Endothelial cell of umbilical vein (primary cell): ENCODE measurements around the gene CORO6. TPM values are rescaled to one million over a fixed set of nuclear protein-coding genes. Genes with fewer than 3 reads are reported as not detected.

ENCODE experiments used
- BruUV-seq: library from RNA; stranded (reverse); fragments of 400-500 nt; replicated peaks from 2 replicates; lab custom pipeline; 2021; lab: Mats Ljungman, UMichigan
- CTCF ChIA-PET: fragments of 300-600, 350-600 bp; sonication (Branson Sonifier 250); formaldehyde crosslinking; loops from one replicate; lab custom pipeline; 2021; ENCODE audit warnings: antibody characterized with exemption, inconsistent platforms; lab: Charles Lee
- POLR2A ChIA-PET: fragments of 300-600, 350-600 bp; sonication (Branson Sonifier 250); formaldehyde crosslinking; loops from one replicate; lab custom pipeline; 2021; ENCODE audit warnings: antibody characterized with exemption, inconsistent platforms; lab: Charles Lee
- DNase-seq: peaks from one replicate; pipeline ENCODE4 v3.0.0-alpha.2; 2011; ENCODE audit warnings: low read depth, low spot score
- FAIRE-seq: peaks from 2 replicates; lab custom pipeline; 2011; peaks lifted over from hg19 to GRCh38; lab: Jason Lieb, UNC
- H2AFZ ChIP-seq: 2 replicates; pipeline ENCODE4 v1.6.0; 2012; ENCODE audit warnings: low read depth, low read length, control low read depth, inconsistent platforms
- H3K27ac ChIP-seq: 2 replicates; pipeline ENCODE4 v1.5.1; 2011; ENCODE audit warnings: low read depth, mild to moderate bottlenecking, control low read depth, low read length, moderate library complexity; ENCODE audit not compliant: insufficient read depth
- H3K27me3 ChIP-seq, 2 experiments: 2 replicates each; pipeline versions ENCODE4 v1.6.0 to v1.6.1; 2011; ENCODE audit warnings: low read length in 2 of 2, mixed read lengths in 1 of 2; ENCODE audit not compliant: control insufficient read depth in 2 of 2, insufficient read depth in 2 of 2
- H3K36me3 ChIP-seq, 2 experiments: 2 replicates in 1 of 2; 3 replicates in 1 of 2; pipeline ENCODE4 v1.5.1; 2011; ENCODE audit warnings: low read length in 2 of 2, mild to moderate bottlenecking in 1 of 2, moderate library complexity in 1 of 2; ENCODE audit not compliant: control insufficient read depth in 2 of 2, insufficient read depth in 2 of 2; ENCODE audit errors: extremely low read depth in 1 of 2
- H3K4me1 ChIP-seq: 3 replicates; pipeline ENCODE4 v1.5.1; 2011; ENCODE audit warnings: mild to moderate bottlenecking, low read length; ENCODE audit not compliant: control insufficient read depth, insufficient read depth; ENCODE audit errors: extremely low read depth
- H3K4me2 ChIP-seq: 2 replicates; pipeline ENCODE4 v1.6.1; 2011; ENCODE audit warnings: low read length, control low read depth, mixed read lengths; ENCODE audit not compliant: insufficient read depth
- H3K4me3 ChIP-seq, 3 experiments: fragments of 200-600 bp in 1 of 3; sonication (generic), shearing (Covaris generic) in 1 of 3; replicated peaks in 1 of 3; 2 replicates each; pipeline ENCODE4 v1.5.1; 2011 to 2016; ENCODE audit warnings: control low read depth in 3 of 3, low read length in 3 of 3, mild to moderate bottlenecking in 2 of 3, inconsistent platforms in 1 of 3, low read depth in 1 of 3, moderate library complexity in 1 of 3; ENCODE audit not compliant: insufficient read depth in 1 of 3
- H3K79me2 ChIP-seq: 2 replicates; pipeline ENCODE4 v1.6.0; 2012; ENCODE audit warnings: low read length, inconsistent platforms; ENCODE audit not compliant: control insufficient read depth, insufficient read depth
- H3K9ac ChIP-seq: replicated peaks from 2 replicates; pipeline ENCODE3; 2011; ENCODE audit warnings: low read length, control low read depth; ENCODE audit not compliant: insufficient read depth; ENCODE audit errors: extremely low read depth
- H3K9me1 ChIP-seq: replicated peaks from 3 replicates; pipeline ENCODE4 v1.6.0; 2011; ENCODE audit warnings: mild to moderate bottlenecking, low read length; ENCODE audit not compliant: control insufficient read depth, insufficient read depth; ENCODE audit errors: extremely low read depth
- H3K9me3 ChIP-seq: replicated peaks from 2 replicates; pipeline ENCODE4 v1.5.1; 2012; ENCODE audit warnings: low read length, inconsistent platforms; ENCODE audit not compliant: control insufficient read depth, insufficient read depth
- H4K20me1 ChIP-seq: replicated peaks from 2 replicates; pipeline ENCODE3; 2011; ENCODE audit warnings: mild to moderate bottlenecking, low read length; ENCODE audit not compliant: control insufficient read depth, insufficient read depth; ENCODE audit errors: extremely low read depth
- EZH2 ChIP-seq: IDR thresholded peaks from 2 replicates; pipeline ENCODE4 v1.6.1; 2012; ENCODE audit warnings: borderline replicate concordance, low read depth, mild to moderate bottlenecking, moderate library complexity, low read length, inconsistent platforms; ENCODE audit not compliant: severe bottlenecking
- FOS ChIP-seq: IDR thresholded peaks from 2 replicates; pipeline ENCODE4 v1.6.1; 2011; ENCODE audit warnings: mild to moderate bottlenecking, low read length, moderate library complexity, borderline replicate concordance; ENCODE audit not compliant: insufficient read depth
- GATA2 ChIP-seq: IDR thresholded peaks from 2 replicates; pipeline ENCODE4 v1.7.0; 2011; ENCODE audit warnings: low read depth, mild to moderate bottlenecking, moderate library complexity, mixed read lengths, low read length; ENCODE audit not compliant: insufficient read length, insufficient read depth
- JUN ChIP-seq: IDR thresholded peaks from 2 replicates; pipeline ENCODE4 v1.6.1; 2011; ENCODE audit warnings: borderline replicate concordance, low read depth; ENCODE audit not compliant: insufficient read length, insufficient read depth
- MYC ChIP-seq: IDR thresholded peaks from one replicate; pipeline ENCODE4 v1.6.1; 2011; ENCODE audit warnings: mild to moderate bottlenecking, low read depth, low read length
- POLR2A ChIP-seq: IDR thresholded peaks from 2 replicates; pipeline ENCODE4 v1.6.1; 2012; ENCODE audit warnings: low read depth, mild to moderate bottlenecking, control low read depth, low read length
- POLR2AphosphoS5 ChIP-seq: IDR thresholded peaks from 2 replicates; pipeline ENCODE4 v1.6.1; 2012; ENCODE audit warnings: low read depth, mild to moderate bottlenecking, control low read depth, low read length, moderate library complexity; ENCODE audit not compliant: insufficient read depth
- dilution Hi-C: fragments of 300-500 bp; cut with MboI; formaldehyde crosslinking; loops from one replicate; pipeline ENCODE4 v1.15.0; 2019; ENCODE audit warnings: low sequenced_read_pairs; ENCODE audit not compliant: extremely low pct_ligation_motif_present
- intact Hi-C: fragments of 100-400 bp; cut with micrococcal nuclease; formaldehyde crosslinking; loops from one replicate; pipeline ENCODE4 v1.10.0; 2022
- polyA plus RNA-seq, 4 experiments: library from polyadenylated mRNA; depleted of rRNA in 3 of 4; stranded (reverse) in 3 of 4; unstranded in 1 of 4; fragments of >200 nt; gene quantifications; 2 replicates each; pipeline versions ENCODE4 v1.2.1 to v1.2.3, GENCODE V29; 2011 to 2012; ENCODE audit warnings: missing spikeins in 1 of 4
- total RNA-seq: library from RNA; stranded (reverse); gene quantifications from 2 replicates; pipeline ENCODE4 v1.2.3, GENCODE V29; 2021
- TF ChIP-seq, protein P1 (sequence below): IDR thresholded peaks from 2 replicates; pipeline ENCODE4 v1.6.1; 2011; ENCODE audit not compliant: insufficient read depth, insufficient read length
- TF ChIP-seq, protein P2 (sequence below), 2 donors: IDR thresholded peaks; 1 replicate in 1 of 2; 2 replicates in 1 of 2; pipeline ENCODE4 v1.5.1; 2011; ENCODE audit warnings: low read length in 2 of 2, mild to moderate bottlenecking in 2 of 2, moderate library complexity in 2 of 2, control low read depth in 1 of 2, inconsistent platforms in 1 of 2, low read depth in 1 of 2; ENCODE audit not compliant: insufficient read depth in 1 of 2; ENCODE audit errors: extremely low read depth in 1 of 2

CORO6 gene
- total and polyA plus RNA-seq, 2 donors (not counting 3 experiments of a cell fraction or from before 2014, with no cell fraction given): 10.7 to 14.7 TPM

DNA sequence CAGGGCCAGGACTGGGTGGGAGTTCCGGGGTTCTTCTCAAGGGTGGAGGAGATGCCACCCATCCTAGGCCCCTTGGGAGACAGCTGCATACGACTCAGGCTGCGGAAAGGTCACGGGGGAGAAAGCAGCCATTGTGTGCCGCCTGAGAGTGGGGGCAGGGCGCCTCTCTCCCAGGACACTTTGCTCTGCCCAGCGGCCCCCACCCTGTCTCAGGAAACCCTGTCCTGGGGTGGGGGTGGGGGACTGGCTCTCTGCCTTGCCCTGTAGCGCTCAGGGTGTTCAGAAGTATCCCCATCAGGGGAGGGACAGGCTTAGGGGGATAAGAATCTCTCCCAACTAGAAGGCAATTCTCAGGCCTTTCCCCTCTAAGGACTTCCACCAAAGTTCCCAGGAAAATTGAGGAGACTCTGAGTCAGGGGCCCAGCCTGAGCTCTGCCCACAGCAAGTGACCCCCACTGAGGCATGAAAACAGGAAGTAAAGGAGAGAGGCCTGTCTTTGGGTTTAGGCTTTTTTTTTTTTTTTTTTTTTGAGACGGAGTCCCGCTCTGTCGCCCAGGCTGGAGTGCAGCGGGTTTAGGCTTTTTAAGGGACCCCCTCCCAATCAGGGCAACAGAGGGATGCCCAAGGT, 38.1 kb downstream of the CORO6 start:
- POLR2A ChIA-PET: no interaction called here
- no peaks in the 10 kb centered on the region for H4K20me1 ChIP-seq

More for the DNA sequence above, 38.1 kb downstream of the CORO6 start:
- Histone ChIP-seq H3K79me2 (peaks cover 73% of the 10 kb centered on the region), H3K27me3 (no peaks in the 10 kb centered on the region), H3K9ac (peak overlapping the region; percentile 72), H3K4me3 (peak overlapping the region in 1 of 3 experiments; percentile 15), H3K36me3 (peaks cover 8 to 23% of the 10 kb centered on the region in 2 experiments), H3K27ac (peak overlapping the region; percentile 96), H3K9me3 (no peaks in the 10 kb centered on the region), H3K4me2 (peak overlapping the region; percentile 86), H3K9me1 (no peaks in the 10 kb centered on the region), H2AFZ (no peak overlapping the region), H3K4me1 (peaks cover 45% of the 10 kb centered on the region)
- intact Hi-C loops (loop anchor here (5.0 kb wide), 1 partner anchor 192 kb away; the partner anchor contains the start of gene TAOK1), dilution Hi-C loops (no loop called here)
- CTCF ChIA-PET: interaction anchor here (0.7 to 1.6 kb wide), 3 partner anchors 14 to 243 kb away, joined by 3 to 6 read pairs (median 3); no protein-coding TSS in a partner anchor
- FAIRE-seq (peak; percentile 76), DNase-seq (no peak)
- TF ChIP-seq MYC (no peak), EZH2 (no peak), POLR2A (no peak), POLR2AphosphoS5 (no peak), GATA2 (no peak), JUN (no peak), FOS (no peak)
- TF ChIP-seq, protein P1, sequence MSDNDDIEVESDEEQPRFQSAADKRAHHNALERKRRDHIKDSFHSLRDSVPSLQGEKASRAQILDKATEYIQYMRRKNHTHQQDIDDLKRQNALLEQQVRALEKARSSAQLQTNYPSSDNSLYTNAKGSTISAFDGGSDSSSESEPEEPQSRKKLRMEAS: no peak
- TF ChIP-seq, protein P2, sequence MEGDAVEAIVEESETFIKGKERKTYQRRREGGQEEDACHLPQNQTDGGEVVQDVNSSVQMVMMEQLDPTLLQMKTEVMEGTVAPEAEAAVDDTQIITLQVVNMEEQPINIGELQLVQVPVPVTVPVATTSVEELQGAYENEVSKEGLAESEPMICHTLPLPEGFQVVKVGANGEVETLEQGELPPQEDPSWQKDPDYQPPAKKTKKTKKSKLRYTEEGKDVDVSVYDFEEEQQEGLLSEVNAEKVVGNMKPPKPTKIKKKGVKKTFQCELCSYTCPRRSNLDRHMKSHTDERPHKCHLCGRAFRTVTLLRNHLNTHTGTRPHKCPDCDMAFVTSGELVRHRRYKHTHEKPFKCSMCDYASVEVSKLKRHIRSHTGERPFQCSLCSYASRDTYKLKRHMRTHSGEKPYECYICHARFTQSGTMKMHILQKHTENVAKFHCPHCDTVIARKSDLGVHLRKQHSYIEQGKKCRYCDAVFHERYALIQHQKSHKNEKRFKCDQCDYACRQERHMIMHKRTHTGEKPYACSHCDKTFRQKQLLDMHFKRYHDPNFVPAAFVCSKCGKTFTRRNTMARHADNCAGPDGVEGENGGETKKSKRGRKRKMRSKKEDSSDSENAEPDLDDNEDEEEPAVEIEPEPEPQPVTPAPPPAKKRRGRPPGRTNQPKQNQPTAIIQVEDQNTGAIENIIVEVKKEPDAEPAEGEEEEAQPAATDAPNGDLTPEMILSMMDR (IDR thresholded peaks at IDR 0.05; ENCODE audit: extremely low read depth in 1 of 2, insufficient read depth in 1 of 2, low read depth in 1 of 2, low read length in 2 of 2): no peak
- TSS peak; percentile 16 for BruUV-seq
